H9 (cell line): ENCODE measurements around the gene DLG2. TPM values are rescaled to one million over a fixed set of nuclear protein-coding genes. Genes with fewer than 3 reads are reported as not detected.

ENCODE experiments used
- DNase-seq: peaks from one replicate; pipeline ENCODE4 v3.0.0-alpha.2; 2017
- H2AFZ ChIP-seq: one replicate; pipeline ENCODE4 v1.6.1; 2013; ENCODE audit warnings: mild to moderate bottlenecking, low read length, control low read depth, moderate library complexity
- H2AK5ac ChIP-seq: 2 replicates; pipeline ENCODE4 v1.6.1; 2013; ENCODE audit warnings: low read length, control low read depth, mixed read lengths; ENCODE audit not compliant: insufficient read length
- H2BK120ac ChIP-seq: one replicate; pipeline ENCODE4 v1.6.1; 2013; ENCODE audit warnings: low read depth, mild to moderate bottlenecking, low read length, control low read depth, inconsistent platforms; ENCODE audit not compliant: poor library complexity, severe bottlenecking
- H2BK12ac ChIP-seq: 2 replicates; pipeline ENCODE4 v1.6.1; 2013; ENCODE audit warnings: low read length, control low read depth, mixed read lengths, low read depth; ENCODE audit not compliant: insufficient read length
- H2BK15ac ChIP-seq: 2 replicates; pipeline ENCODE4 v1.6.1; 2013; ENCODE audit warnings: low read depth, low read length, control low read depth
- H2BK20ac ChIP-seq: one replicate; pipeline ENCODE4 v1.6.1; 2013; ENCODE audit warnings: low read depth, mild to moderate bottlenecking, low read length, control low read depth, inconsistent platforms; ENCODE audit not compliant: poor library complexity, severe bottlenecking
- H2BK5ac ChIP-seq: 2 replicates; pipeline ENCODE4 v1.6.1; 2013; ENCODE audit warnings: low read length, control low read depth, mixed read lengths; ENCODE audit not compliant: insufficient read length
- H3K14ac ChIP-seq: 2 replicates; pipeline ENCODE4 v1.6.1; 2013; ENCODE audit warnings: low read length, control low read depth; ENCODE audit not compliant: insufficient read depth
- H3K18ac ChIP-seq: 2 replicates; pipeline ENCODE4 v1.6.1; 2013; ENCODE audit warnings: low read depth, mild to moderate bottlenecking, mixed read lengths, low read length, control low read depth; ENCODE audit not compliant: insufficient read length
- H3K23ac ChIP-seq: 2 replicates; pipeline ENCODE4 v1.6.1; 2013; ENCODE audit warnings: low read length, control low read depth, mixed read lengths, low read depth; ENCODE audit not compliant: insufficient read length
- H3K23me2 ChIP-seq: 2 replicates; pipeline ENCODE4 v1.6.1; 2013; ENCODE audit warnings: low read depth, mild to moderate bottlenecking, mixed read lengths, low read length, control low read depth; ENCODE audit not compliant: insufficient read length, poor library complexity, severe bottlenecking
- H3K27ac ChIP-seq: 2 replicates; pipeline ENCODE4 v1.5.1; 2013; ENCODE audit warnings: low read length, control low read depth, mixed read lengths, low read depth; ENCODE audit not compliant: insufficient read length
- H3K27me3 ChIP-seq: 2 replicates; pipeline ENCODE4 v1.6.1; 2013; ENCODE audit warnings: low read length, control low read depth, inconsistent platforms; ENCODE audit not compliant: insufficient read depth
- H3K4ac ChIP-seq: 2 replicates; pipeline ENCODE4 v1.6.1; 2013; ENCODE audit warnings: low read depth, mild to moderate bottlenecking, control low read depth, inconsistent platforms, low read length, moderate library complexity
- H3K4me1 ChIP-seq: 2 replicates; pipeline ENCODE4 v1.6.1; 2013; ENCODE audit warnings: low read length, control low read depth, inconsistent platforms; ENCODE audit not compliant: insufficient read depth
- H3K4me2 ChIP-seq: 2 replicates; pipeline ENCODE4 v1.6.1; 2013; ENCODE audit warnings: low read length, control low read depth, mixed read lengths; ENCODE audit not compliant: insufficient read length, insufficient read depth
- H3K56ac ChIP-seq: 2 replicates; pipeline ENCODE4 v1.6.1; 2013; ENCODE audit warnings: low read depth, mild to moderate bottlenecking, mixed read lengths, low read length, control low read depth; ENCODE audit not compliant: insufficient read length
- H3K79me1 ChIP-seq: 2 replicates; pipeline ENCODE4 v1.6.1; 2013; ENCODE audit warnings: low read depth, mild to moderate bottlenecking, moderate library complexity, low read length, control low read depth, inconsistent platforms; ENCODE audit not compliant: insufficient read depth, poor library complexity, severe bottlenecking
- H3K79me2 ChIP-seq: 2 replicates; pipeline ENCODE4 v1.6.1; 2013; ENCODE audit warnings: low read length, control low read depth, inconsistent platforms; ENCODE audit not compliant: insufficient read depth
- H3K9ac ChIP-seq: 2 replicates; pipeline ENCODE4 v1.6.1; 2013; ENCODE audit warnings: low read length, control low read depth, mixed read lengths; ENCODE audit not compliant: insufficient read length; ENCODE audit errors: extremely low read depth
- H3K9me3 ChIP-seq: one replicate; pipeline ENCODE4 v1.6.1; 2013; ENCODE audit warnings: low read depth, low read length, inconsistent platforms; ENCODE audit not compliant: control insufficient read depth
- H3T11ph ChIP-seq: one replicate; pipeline ENCODE4 v1.6.1; 2013; ENCODE audit warnings: mild to moderate bottlenecking, low read length, control low read depth, inconsistent platforms
- H4K20me1 ChIP-seq: one replicate; pipeline ENCODE4 v1.6.1; 2013; ENCODE audit not compliant: control insufficient read depth, insufficient read length, insufficient read depth
- H4K5ac ChIP-seq: 2 replicates; pipeline ENCODE4 v1.6.1; 2013; ENCODE audit warnings: low read depth, mild to moderate bottlenecking, mixed read lengths, low read length, control low read depth; ENCODE audit not compliant: insufficient read length
- H4K8ac ChIP-seq: replicated peaks from 2 replicates; pipeline ENCODE4 v1.6.1; 2013; ENCODE audit warnings: low read length, control low read depth, mixed read lengths, low read depth; ENCODE audit not compliant: insufficient read length
- H4K91ac ChIP-seq: 2 replicates; pipeline ENCODE4 v1.6.1; 2013; ENCODE audit warnings: low read depth, mild to moderate bottlenecking, moderate library complexity, mixed read lengths, low read length, control low read depth; ENCODE audit not compliant: insufficient read length
- H3K27ac Mint-ChIP-seq, 3 experiments: 2 replicates in 2 of 3; 3 replicates in 1 of 3; pipeline ENCODE4 v1.8.0; 2020 to 2021; ENCODE audit warnings: mixed read lengths in 3 of 3, mild to moderate bottlenecking in 1 of 3, moderate library complexity in 1 of 3
- H3K27me3 Mint-ChIP-seq: 2 replicates; pipeline ENCODE4 v1.8.0; 2021; ENCODE audit warnings: low read depth, mild to moderate bottlenecking, moderate library complexity, mixed read lengths
- H3K36me3 Mint-ChIP-seq, 3 experiments: 2 replicates in 2 of 3; 3 replicates in 1 of 3; pipeline ENCODE4 v1.8.0; 2020 to 2021; ENCODE audit warnings: low read depth in 3 of 3, mixed read lengths in 3 of 3; ENCODE audit not compliant: insufficient read depth in 1 of 3
- H3K4me1 Mint-ChIP-seq, 2 experiments: 2 replicates each; pipeline ENCODE4 v1.8.0; 2020; ENCODE audit warnings: mixed read lengths in 2 of 2
- H3K4me3 Mint-ChIP-seq, 2 experiments: 2 replicates in 1 of 2; 3 replicates in 1 of 2; pipeline ENCODE4 v1.8.0; 2020 to 2021; ENCODE audit warnings: mild to moderate bottlenecking in 2 of 2, mixed read lengths in 2 of 2, moderate library complexity in 1 of 2
- H3K9me3 Mint-ChIP-seq, 2 experiments: 2 replicates in 1 of 2; 3 replicates in 1 of 2; pipeline ENCODE4 v1.8.0; 2020; ENCODE audit warnings: mild to moderate bottlenecking in 2 of 2, mixed read lengths in 2 of 2, moderate library complexity in 1 of 2
- CTCF ChIP-seq: fragments of 200-600 bp; sonication (generic); conservative IDR thresholded peaks from 3 replicates; pipeline ENCODE4 v1.8.0; 2021; ENCODE audit warnings: antibody characterized with exemption, mild to moderate bottlenecking
- WGBS: extraction: QIAGEN DNeasy Blood & Tissue Kit; methylation state at CpG from one replicate; pipeline ENCODE4 v1.1.7; 2013; ENCODE audit warnings: missing lambda C conversion rate, low lambda C conversion rate, mixed read lengths; ENCODE audit not compliant: insufficient read length; ENCODE audit errors: extremely low coverage; 5-methylcytosine and 5-hydroxymethylcytosine counted together
- total RNA-seq: library from RNA; stranded (reverse); gene quantifications from 2 replicates; pipeline ENCODE4 v1.2.1, GENCODE V29; 2021

The DLG2 gene
- total RNA-seq, 1 experiment from 2014 or later: 8.0 TPM

DNA sequence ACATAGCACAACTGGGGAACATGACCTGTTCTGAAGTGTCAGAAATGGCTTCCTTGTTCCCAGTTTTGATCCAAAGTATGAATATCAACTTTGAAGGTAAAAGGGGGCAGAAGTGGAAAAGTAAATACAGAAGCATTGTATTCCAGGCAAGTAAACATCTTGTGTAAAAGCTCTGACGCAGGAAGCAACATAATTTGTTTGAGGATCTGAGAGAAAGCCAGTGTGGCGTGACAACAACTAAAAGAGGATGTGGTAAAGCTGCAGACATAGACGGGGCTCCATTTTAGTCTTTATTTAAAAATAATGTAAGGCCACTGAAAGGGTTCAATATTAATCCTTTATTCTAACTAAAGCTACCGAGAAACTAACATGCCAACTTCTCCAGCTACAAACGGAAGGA lies 310.2 kb downstream of the DLG2 start:
- Histone ChIP-seq H3K9me3 (no peaks in the 10 kb centered on the region), H2AFZ (no peak overlapping the region), H2BK20ac (no peak overlapping the region), H3K23ac (no peak overlapping the region), H2BK5ac (no peak overlapping the region), H3K79me1 (no peaks in the 10 kb centered on the region), H3K4me2 (no peak overlapping the region), H4K5ac (no peak overlapping the region), H2BK15ac (no peak overlapping the region), H3K14ac (no peak overlapping the region), H2AK5ac (no peak overlapping the region), H3K9ac (no peak overlapping the region), H3K56ac (no peak overlapping the region), H3K23me2 (no peaks in the 10 kb centered on the region), H3T11ph (no peak overlapping the region), H3K18ac (no peak overlapping the region), H2BK120ac (no peak overlapping the region), H3K79me2 (no peaks in the 10 kb centered on the region), H3K27ac (no peak overlapping the region), H4K8ac (no peak overlapping the region), H4K20me1 (no peaks in the 10 kb centered on the region), H3K4me1 (no peaks in the 10 kb centered on the region), H2BK12ac (no peak overlapping the region), H3K27me3 (no peaks in the 10 kb centered on the region), H4K91ac (no peak overlapping the region), H3K4ac (no peak overlapping the region)
- Mint-ChIP-seq H3K4me1 (peaks cover 25 to 27% of the 10 kb centered on the region in 2 experiments), H3K4me3 (no peak overlapping the region), H3K27ac (no peak overlapping the region), H3K36me3 (no peaks in the 10 kb centered on the region), H3K9me3 (no peaks in the 10 kb centered on the region), H3K27me3 (no peaks in the 10 kb centered on the region)
- WGBS: no CpG with 5 or more reads among the region's 5 CpGs
- DNase-seq: no peak
- no peak for TF ChIP-seq CTCF
